Measurements from ENCODE around the gene CORO1A.
"Not testable (repeated sequence)": the region's sequence is repeated elsewhere in the genome, so short reads cannot be mapped to it uniquely, and the experiment has no call there.

Gene CORO1A

GRCh38 chr16:30185683-30186421, 2.5 kb downstream of the CORO1A start:
- Histone ChIP-seq H3K9me3 (ENCODE audit: control insufficient read depth, low read length) (no peaks in the 10 kb centered on the region), H3K4me1 (ENCODE audit: control insufficient read depth, insufficient read depth, low read length, poor library complexity, severe bottlenecking) (peaks cover 33% of the 10 kb centered on the region), H3K27me3 (replicated peaks; ENCODE audit: control insufficient read depth, insufficient read depth, low read length, poor library complexity, severe bottlenecking) (no peaks in the 10 kb centered on the region), H3K27ac (ENCODE audit: insufficient read depth, low read length, poor library complexity, severe bottlenecking) (peak overlapping the region; percentile 94), H3K36me3 (ENCODE audit: control insufficient read depth, insufficient read depth, low read length) (peaks cover 29% of the 10 kb centered on the region), H3K4me3 (ENCODE audit: insufficient read depth, low read depth, low read length, poor library complexity, severe bottlenecking) (peak overlapping the region; percentile 97)
- peak; percentile 68 to 77 (median 71) for DNase-seq

- peaks cover 33% of the 10 kb centered on the region for H3K4me1 ChIP-seq (ENCODE audit: control insufficient read depth, insufficient read depth, low read length, poor library complexity, severe bottlenecking)
- peaks cover 29% of the 10 kb centered on the region for H3K36me3 ChIP-seq (ENCODE audit: control insufficient read depth, insufficient read depth, low read length)
- DNase-seq, result no peak
- H3K27me3 ChIP-seq (replicated peaks; ENCODE audit: control insufficient read depth, insufficient read depth, low read length, poor library complexity, severe bottlenecking), result no peaks in the 10 kb centered on the region
- H3K9me3 ChIP-seq (ENCODE audit: control insufficient read depth, low read length), result no peaks in the 10 kb centered on the region
- peak overlapping the region; percentile 94 for H3K27ac ChIP-seq (ENCODE audit: insufficient read depth, low read length, poor library complexity, severe bottlenecking)
- peak overlapping the region; percentile 97 for H3K4me3 ChIP-seq (ENCODE audit: insufficient read depth, low read depth, low read length, poor library complexity, severe bottlenecking)
These were observed 3.0 kb downstream of the CORO1A start for GRCh38 chr16:30186444-30186781.

- Histone ChIP-seq H3K4me1 (ENCODE audit: control insufficient read depth, insufficient read depth, low read length, poor library complexity, severe bottlenecking) (peaks cover 33% of the 10 kb centered on the region), H3K27ac (ENCODE audit: insufficient read depth, low read length, poor library complexity, severe bottlenecking) (peak overlapping the region; percentile 94), H3K27me3 (replicated peaks; ENCODE audit: control insufficient read depth, insufficient read depth, low read length, poor library complexity, severe bottlenecking) (no peaks in the 10 kb centered on the region), H3K4me3 (ENCODE audit: insufficient read depth, low read depth, low read length, poor library complexity, severe bottlenecking) (peak overlapping the region; percentile 97), H3K36me3 (ENCODE audit: control insufficient read depth, insufficient read depth, low read length) (peaks cover 29% of the 10 kb centered on the region), H3K9me3 (ENCODE audit: control insufficient read depth, low read length) (no peaks in the 10 kb centered on the region)
- peak; percentile 72 to 83 (median 74) for DNase-seq
These were observed 3.6 kb downstream of the CORO1A start for GRCh38 chr16:30186782-30187555.

GRCh38 chr16:30187556-30187865, 4.1 kb downstream of the CORO1A start:
- H3K27ac ChIP-seq (ENCODE audit: insufficient read depth, low read length, poor library complexity, severe bottlenecking), result peak overlapping the region; percentile 94
- peak overlapping the region; percentile 97 for H3K4me3 ChIP-seq (ENCODE audit: insufficient read depth, low read depth, low read length, poor library complexity, severe bottlenecking)
- H3K27me3 ChIP-seq (replicated peaks; ENCODE audit: control insufficient read depth, insufficient read depth, low read length, poor library complexity, severe bottlenecking), result no peaks in the 10 kb centered on the region
- DNase-seq, result no peak
- peaks cover 29% of the 10 kb centered on the region for H3K36me3 ChIP-seq (ENCODE audit: control insufficient read depth, insufficient read depth, low read length)
- peaks cover 33% of the 10 kb centered on the region for H3K4me1 ChIP-seq (ENCODE audit: control insufficient read depth, insufficient read depth, low read length, poor library complexity, severe bottlenecking)
- H3K9me3 ChIP-seq (ENCODE audit: control insufficient read depth, low read length), result no peaks in the 10 kb centered on the region

- Histone ChIP-seq H3K9me3 (ENCODE audit: control insufficient read depth, low read length) (no peaks in the 10 kb centered on the region), H3K4me1 (ENCODE audit: control insufficient read depth, insufficient read depth, low read length, poor library complexity, severe bottlenecking) (peaks cover 33% of the 10 kb centered on the region), H3K27me3 (replicated peaks; ENCODE audit: control insufficient read depth, insufficient read depth, low read length, poor library complexity, severe bottlenecking) (no peaks in the 10 kb centered on the region), H3K27ac (ENCODE audit: insufficient read depth, low read length, poor library complexity, severe bottlenecking) (peak overlapping the region; percentile 25), H3K4me3 (ENCODE audit: insufficient read depth, low read depth, low read length, poor library complexity, severe bottlenecking) (no peak overlapping the region), H3K36me3 (ENCODE audit: control insufficient read depth, insufficient read depth, low read length) (peaks cover 29% of the 10 kb centered on the region)
- no peak for DNase-seq
These were observed 4.7 kb downstream of the CORO1A start for GRCh38 chr16:30187971-30188561.

- H3K9me3 ChIP-seq (ENCODE audit: control insufficient read depth, low read length); H3K27me3 ChIP-seq (replicated peaks; ENCODE audit: control insufficient read depth, insufficient read depth, low read length, poor library complexity, severe bottlenecking); H3K27ac ChIP-seq (ENCODE audit: insufficient read depth, low read length, poor library complexity, severe bottlenecking); H3K4me3 ChIP-seq (ENCODE audit: insufficient read depth, low read depth, low read length, poor library complexity, severe bottlenecking); DNase-seq: not testable (repeated sequence)
- Histone ChIP-seq H3K36me3 (ENCODE audit: control insufficient read depth, insufficient read depth, low read length) (peaks cover 21% of the 10 kb centered on the region), H3K4me1 (ENCODE audit: control insufficient read depth, insufficient read depth, low read length, poor library complexity, severe bottlenecking) (peaks cover 22% of the 10 kb centered on the region)
These were observed 7.8 kb downstream of the CORO1A start for GRCh38 chr16:30191158-30191557.

- H3K9me3 ChIP-seq (ENCODE audit: control insufficient read depth, low read length); H3K4me1 ChIP-seq (ENCODE audit: control insufficient read depth, insufficient read depth, low read length, poor library complexity, severe bottlenecking); H3K36me3 ChIP-seq (ENCODE audit: control insufficient read depth, insufficient read depth, low read length); DNase-seq; H3K4me3 ChIP-seq (ENCODE audit: insufficient read depth, low read depth, low read length, poor library complexity, severe bottlenecking); H3K27me3 ChIP-seq (replicated peaks; ENCODE audit: control insufficient read depth, insufficient read depth, low read length, poor library complexity, severe bottlenecking); H3K27ac ChIP-seq (ENCODE audit: insufficient read depth, low read length, poor library complexity, severe bottlenecking): not testable (repeated sequence)
These were observed 9.7 kb downstream of the CORO1A start for GRCh38 chr16:30193098-30193497.

GRCh38 chr16:30193615-30194014, 10.2 kb downstream of the CORO1A start, which contains the start of the genes BOLA2B and SLX1A:
Gene BOLA2B (minus strand): TSS chr16:30193666. CDS start chr16:30193595, 71 bp downstream.
Gene SLX1A (plus strand): TSS chr16:30193875. CDS start chr16:30194085, 210 bp downstream.
- H3K4me3 ChIP-seq (ENCODE audit: insufficient read depth, low read depth, low read length, poor library complexity, severe bottlenecking); DNase-seq; H3K4me1 ChIP-seq (ENCODE audit: control insufficient read depth, insufficient read depth, low read length, poor library complexity, severe bottlenecking); H3K27ac ChIP-seq (ENCODE audit: insufficient read depth, low read length, poor library complexity, severe bottlenecking); H3K27me3 ChIP-seq (replicated peaks; ENCODE audit: control insufficient read depth, insufficient read depth, low read length, poor library complexity, severe bottlenecking); H3K9me3 ChIP-seq (ENCODE audit: control insufficient read depth, low read length); H3K36me3 ChIP-seq (ENCODE audit: control insufficient read depth, insufficient read depth, low read length): not testable (repeated sequence)

- H3K36me3 ChIP-seq (ENCODE audit: control insufficient read depth, insufficient read depth, low read length); H3K9me3 ChIP-seq (ENCODE audit: control insufficient read depth, low read length); DNase-seq; H3K27ac ChIP-seq (ENCODE audit: insufficient read depth, low read length, poor library complexity, severe bottlenecking); H3K4me1 ChIP-seq (ENCODE audit: control insufficient read depth, insufficient read depth, low read length, poor library complexity, severe bottlenecking); H3K4me3 ChIP-seq (ENCODE audit: insufficient read depth, low read depth, low read length, poor library complexity, severe bottlenecking); H3K27me3 ChIP-seq (replicated peaks; ENCODE audit: control insufficient read depth, insufficient read depth, low read length, poor library complexity, severe bottlenecking): not testable (repeated sequence)
These were observed 10.9 kb downstream of the CORO1A start for GRCh38 chr16:30194172-30194925.

Data from effector memory CD4-positive, alpha-beta T cell (primary cell).